ENCODE results near the gene PCYT1A.

The PCYT1A gene

GRCh38 chr3:196268284-196269163 lies 19.0 kb downstream of the PCYT1A start:
- Histone ChIP-seq H3K4me1 (no peaks in the 10 kb centered on the region), H3K27me3 (no peaks in the 10 kb centered on the region), H3K36me3 (peaks cover 39% of the 10 kb centered on the region), H3K4me3 (ENCODE audit: low read depth, low read length) (no peak overlapping the region), H3K9me3 (no peaks in the 10 kb centered on the region)
- DNase-seq = no peak
- TF ChIP-seq CTCF (IDR thresholded peaks at IDR 0.05; ENCODE audit: low read depth, low read length) = no peak

GRCh38 chr3:196263819-196264218 lies 23.7 kb downstream of the PCYT1A start:
- no peak for DNase-seq
- Histone ChIP-seq H3K36me3 (peaks cover 31% of the 10 kb centered on the region), H3K4me1 (no peaks in the 10 kb centered on the region), H3K9me3 (no peaks in the 10 kb centered on the region), H3K27me3 (no peaks in the 10 kb centered on the region), H3K4me3 (ENCODE audit: low read depth, low read length) (no peak overlapping the region)
- TF ChIP-seq CTCF (IDR thresholded peaks at IDR 0.05; ENCODE audit: low read depth, low read length) = no peak

GRCh38 chr3:196260784-196261183 lies 26.7 kb downstream of the PCYT1A start:
- TF ChIP-seq CTCF (IDR thresholded peaks at IDR 0.05; ENCODE audit: low read depth, low read length) = no peak
- Histone ChIP-seq H3K4me3 (ENCODE audit: low read depth, low read length) (no peak overlapping the region), H3K36me3 (peaks cover 28% of the 10 kb centered on the region), H3K27me3 (no peaks in the 10 kb centered on the region), H3K9me3 (no peaks in the 10 kb centered on the region), H3K4me1 (no peaks in the 10 kb centered on the region)
- no peak for DNase-seq

- no peak for DNase-seq
- no peak overlapping the region for H3K4me3 ChIP-seq (ENCODE audit: low read depth, low read length)
- no peaks in the 10 kb centered on the region for H3K27me3 ChIP-seq
- peaks cover 19% of the 10 kb centered on the region for H3K36me3 ChIP-seq
- H3K4me1 ChIP-seq = peaks cover 2% of the 10 kb centered on the region; the same call in 1 of the 2 replicates
- 0 out of 2 replicates have a peak, but pooled peaks cover 2% of the 10 kb centered on the region for H3K9me3 ChIP-seq
- no peak for TF ChIP-seq CTCF (IDR thresholded peaks at IDR 0.05; ENCODE audit: low read depth, low read length)
These were observed 31.8 kb downstream of the PCYT1A start for GRCh38 chr3:196255776-196256175.

GRCh38 chr3:196254376-196255283 lies 32.9 kb downstream of the PCYT1A start:
- Histone ChIP-seq H3K4me3 (ENCODE audit: low read depth, low read length) (no peak overlapping the region), H3K27me3 (no peaks in the 10 kb centered on the region), H3K36me3 (peaks cover 11% of the 10 kb centered on the region), H3K4me1 (peaks cover 2% of the 10 kb centered on the region; the same call in 1 of the 2 replicates), H3K9me3 (0 out of 2 replicates have a peak, but pooled peaks cover 2% of the 10 kb centered on the region)
- TF ChIP-seq CTCF (IDR thresholded peaks at IDR 0.05; ENCODE audit: low read depth, low read length) = no peak
- DNase-seq = no peak
